CD4-positive, alpha-beta T cell treated with Interleukin-12 subunit alpha and Interleukin-12 subunit beta, for 1 hour (primary cell): Measurements from ENCODE around the gene PBRM1.

ENCODE experiments used
- DNase-seq: peaks from one replicate; pipeline ENCODE4 v3.0.0-alpha.2; 2020

The PBRM1 gene

GRCh38 chr3:52561028-52561747 lies 124.5 kb downstream of the PBRM1 start:
- DNase-seq = no peak

GRCh38 chr3:52558436-52558835 lies 127.3 kb downstream of the PBRM1 start:
- no peak for DNase-seq

- no peak for DNase-seq
Measured at GRCh38 chr3:52557011-52557960, 128.4 kb downstream of the PBRM1 start.

- no peak for DNase-seq
Measured at GRCh38 chr3:52555056-52555455, 130.7 kb downstream of the PBRM1 start.

GRCh38 chr3:52554026-52554755 lies 131.5 kb downstream of the PBRM1 start:
- DNase-seq = no peak

GRCh38 chr3:52552089-52552488 lies 133.6 kb downstream of the PBRM1 start:
- DNase-seq = no peak

GRCh38 chr3:52551118-52551517 lies 134.6 kb downstream of the PBRM1 start:
- DNase-seq = no peak

- DNase-seq = no peak
Measured at GRCh38 chr3:52547143-52547542, 138.6 kb downstream of the PBRM1 start.

- no peak for DNase-seq
Measured at GRCh38 chr3:52546111-52546901, 139.4 kb downstream of the PBRM1 start.

GRCh38 chr3:52544937-52545336 lies 140.8 kb downstream of the PBRM1 start:
- no peak for DNase-seq

- no peak for DNase-seq
Measured at GRCh38 chr3:52541050-52541449, 144.7 kb downstream of the PBRM1 start.

- DNase-seq = no peak
Measured at GRCh38 chr3:52539010-52539653, 146.6 kb downstream of the PBRM1 start.

- no peak for DNase-seq
Measured at GRCh38 chr3:52537726-52538421, 147.8 kb downstream of the PBRM1 start.

- DNase-seq = no peak
Measured at GRCh38 chr3:52537165-52537620, 148.5 kb downstream of the PBRM1 start.

GRCh38 chr3:52536369-52537164 lies 149.1 kb downstream of the PBRM1 start, which contains the start of gene UQCC5:
Gene UQCC5, plus strand, starts transcription at chr3:52536605. Its CDS starts 151 bp downstream, at chr3:52536756.
- DNase-seq = peak; percentile 99

GRCh38 chr3:52536112-52536368 lies 149.7 kb downstream of the PBRM1 start:
- no peak for DNase-seq

- DNase-seq = no peak
Measured at GRCh38 chr3:52535411-52536111, 150.2 kb downstream of the PBRM1 start.

GRCh38 chr3:52534281-52535183 lies 151.2 kb downstream of the PBRM1 start:
- DNase-seq = no peak
